IMR-90 (cell line): ENCODE measurements around the gene BTF3. TPM values are rescaled to one million over a fixed set of nuclear protein-coding genes. Genes with fewer than 3 reads are reported as not detected.

Experiments
- ATAC-seq: fragments of 200-7000 bp; cut with Tn5 transposase; 2 replicates; pipeline ENCODE4 v1.9.1; 2020; ENCODE audit warnings: low read depth, mild to moderate bottlenecking, moderate library complexity
- BruUV-seq: library from RNA; stranded (reverse); fragments of 400-500 nt; replicated peaks from 2 replicates; lab custom pipeline; 2021; lab: Mats Ljungman, UMichigan
- CTCF ChIA-PET: fragments of 300-600 bp; formaldehyde crosslinking; extraction: SDS; loops from one replicate; lab custom pipeline; 2021; ENCODE audit warnings: antibody characterized with exemption; lab: Yijun Ruan, JAX
- POLR2A ChIA-PET: fragments of 300-600 bp; sonication (Branson Sonifier 250); formaldehyde crosslinking; loops from one replicate; lab custom pipeline; 2022; ENCODE audit warnings: antibody characterized with exemption; ENCODE audit not compliant: unreplicated experiment; lab: Charles Lee
- DNase-seq: peaks from one replicate; pipeline ENCODE4 v3.0.0; 2013
- H2AFZ ChIP-seq: replicated peaks from 2 replicates; pipeline ENCODE3; 2013; ENCODE audit warnings: low read length, mild to moderate bottlenecking; ENCODE audit not compliant: poor library complexity
- H2AK5ac ChIP-seq: 2 replicates; pipeline ENCODE4 v1.6.1; 2013; ENCODE audit warnings: low read depth, low read length, inconsistent platforms
- H2AK9ac ChIP-seq: replicated peaks from 2 replicates; pipeline ENCODE3; 2013; ENCODE audit warnings: mild to moderate bottlenecking, low read depth, low read length, moderate library complexity; ENCODE audit not compliant: poor library complexity
- H2BK120ac ChIP-seq: 2 replicates; pipeline ENCODE4 v1.6.1; 2013; ENCODE audit warnings: low read depth, low read length, inconsistent platforms
- H2BK15ac ChIP-seq: 3 replicates; pipeline ENCODE4 v1.6.1; 2013; ENCODE audit warnings: low read depth, low read length, inconsistent platforms
- H2BK20ac ChIP-seq: 2 replicates; pipeline ENCODE4 v1.6.1; 2013; ENCODE audit warnings: low read depth, mild to moderate bottlenecking, inconsistent platforms, low read length, moderate library complexity
- H2BK5ac ChIP-seq: 2 replicates; pipeline ENCODE4 v1.6.1; 2013; ENCODE audit warnings: mild to moderate bottlenecking, low read depth, low read length, inconsistent platforms; ENCODE audit not compliant: poor library complexity, severe bottlenecking
- H3K14ac ChIP-seq: replicated peaks from 2 replicates; pipeline ENCODE4 v1.6.1; 2013; ENCODE audit warnings: low read depth, low read length, inconsistent platforms
- H3K18ac ChIP-seq: 2 replicates; pipeline ENCODE4 v1.6.1; 2013; ENCODE audit warnings: low read depth, low read length, control low read depth
- H3K23ac ChIP-seq: 2 replicates; pipeline ENCODE4 v1.6.1; 2013; ENCODE audit warnings: low read depth, low read length, inconsistent platforms
- H3K27ac ChIP-seq: 2 replicates; pipeline ENCODE4 v1.5.1; 2013; ENCODE audit warnings: mild to moderate bottlenecking, control low read depth, low read length; ENCODE audit not compliant: insufficient read depth
- H3K27me3 ChIP-seq: 2 replicates; pipeline ENCODE4 v1.6.1; 2013; ENCODE audit warnings: low read length; ENCODE audit not compliant: control insufficient read depth, insufficient read depth
- H3K36me3 ChIP-seq: 2 replicates; pipeline ENCODE4 v1.6.1; 2013; ENCODE audit warnings: low read length, mixed read lengths; ENCODE audit not compliant: control insufficient read depth, insufficient read depth
- H3K4ac ChIP-seq: 2 replicates; pipeline ENCODE4 v1.6.1; 2013; ENCODE audit warnings: low read depth, low read length, inconsistent platforms
- H3K4me1 ChIP-seq: 2 replicates; pipeline ENCODE4 v1.6.1; 2013; ENCODE audit warnings: low read length, mixed read lengths; ENCODE audit not compliant: control insufficient read depth, insufficient read depth
- H3K4me2 ChIP-seq: 2 replicates; pipeline ENCODE4 v1.6.1; 2013; ENCODE audit warnings: low read depth, mild to moderate bottlenecking, control low read depth, low read length, moderate library complexity
- H3K4me3 ChIP-seq: 2 replicates; pipeline ENCODE4 v1.5.1; 2013; ENCODE audit warnings: low read depth, mild to moderate bottlenecking, control low read depth, low read length, moderate library complexity; ENCODE audit not compliant: insufficient read depth
- H3K56ac ChIP-seq: 2 replicates; pipeline ENCODE4 v1.6.1; 2013; ENCODE audit warnings: low read length, inconsistent platforms; ENCODE audit not compliant: insufficient read depth; ENCODE audit errors: extremely low read depth
- H3K79me1 ChIP-seq, 2 experiments: 2 replicates each; pipeline ENCODE4 v1.6.1; 2013; ENCODE audit warnings: low read length in 2 of 2, inconsistent platforms in 1 of 2, low read depth in 1 of 2
- H3K9ac ChIP-seq: 2 replicates; pipeline ENCODE4 v1.6.1; 2013; ENCODE audit warnings: low read depth, low read length, control low read depth
- H3K9me1 ChIP-seq: 2 replicates; pipeline ENCODE4 v1.6.1; 2013; ENCODE audit warnings: low read length, inconsistent platforms; ENCODE audit not compliant: insufficient read depth
- H3K9me3 ChIP-seq: 2 replicates; pipeline ENCODE4 v1.6.1; 2013; ENCODE audit warnings: low read length; ENCODE audit not compliant: control insufficient read depth, insufficient read depth
- H4K20me1 ChIP-seq: 2 replicates; pipeline ENCODE4 v1.6.1; 2013; ENCODE audit warnings: low read length, inconsistent platforms; ENCODE audit not compliant: insufficient read depth
- H4K5ac ChIP-seq: 2 replicates; pipeline ENCODE4 v1.6.1; 2013; ENCODE audit warnings: mild to moderate bottlenecking, low read depth, low read length, control low read depth
- H4K8ac ChIP-seq, 2 experiments: 2 replicates each; pipeline ENCODE4 v1.6.1; 2013; ENCODE audit warnings: low read depth in 2 of 2, low read length in 2 of 2, control low read depth in 1 of 2, inconsistent platforms in 1 of 2
- H4K91ac ChIP-seq: 2 replicates; pipeline ENCODE4 v1.6.1; 2013; ENCODE audit warnings: low read depth, low read length, inconsistent platforms; ENCODE audit not compliant: insufficient read depth
- BHLHE40 ChIP-seq: fragments of 150-350 bp; IDR thresholded peaks from 2 replicates; pipeline ENCODE4 v1.6.1; 2016; ENCODE audit warnings: mild to moderate bottlenecking, low read depth, low read length
- CHD1 ChIP-seq: IDR thresholded peaks from 2 replicates; pipeline ENCODE4 v1.6.1; 2012; ENCODE audit warnings: low read depth, low read length, improper control_type of control experiment
- MAFK ChIP-seq: IDR thresholded peaks from 2 replicates; pipeline ENCODE4 v1.6.1; 2012; ENCODE audit warnings: low read depth, low read length, improper control_type of control experiment
- MAZ ChIP-seq: IDR thresholded peaks from 2 replicates; pipeline ENCODE4 v1.6.1; 2012; ENCODE audit warnings: low read depth, mild to moderate bottlenecking, low read length, improper control_type of control experiment, moderate library complexity, borderline replicate concordance
- NFE2L2 ChIP-seq: fragments of 150-350 bp; IDR thresholded peaks from 2 replicates; pipeline ENCODE4 v1.6.1; 2016; ENCODE audit warnings: low read depth, mild to moderate bottlenecking, low read length
- RCOR1 ChIP-seq: IDR thresholded peaks from 2 replicates; pipeline ENCODE4 v1.6.1; 2012; ENCODE audit warnings: mild to moderate bottlenecking, low read length, improper control_type of control experiment; ENCODE audit not compliant: insufficient replicate concordance
- RFX5 ChIP-seq: IDR thresholded peaks from 2 replicates; pipeline ENCODE4 v1.8.0; 2012; ENCODE audit warnings: low read depth, mild to moderate bottlenecking, low read length, moderate library complexity
- WGBS, 2 experiments: methylation state at CpG; one replicate each; pipeline versions ENCODE4 v1.1.5 to v1.1.7; 2013; ENCODE audit warnings: missing lambda C conversion rate in 2 of 2; ENCODE audit not compliant: insufficient read length in 1 of 2; ENCODE audit errors: extremely low coverage in 2 of 2; 5-methylcytosine and 5-hydroxymethylcytosine counted together
- dilution Hi-C: fragments of 300-500 bp; cut with HindIII; formaldehyde crosslinking; loops from one replicate; pipeline ENCODE4 v1.14.3; 2018; ENCODE audit warnings: low sequenced_read_pairs; ENCODE audit not compliant: unreplicated experiment
- in situ Hi-C: fragments of 300-500 bp; cut with MboI; formaldehyde crosslinking; loops from 3 replicates; pipeline ENCODE4 v1.14.3; 2019; ENCODE audit warnings: low sequenced_read_pairs, inconsistent platforms, mixed read lengths
- intact Hi-C: fragments of 100-400 bp; cut with micrococcal nuclease; formaldehyde crosslinking; loops from 2 replicates; pipeline ENCODE4 v1.10.0; 2022
- polyA plus RNA-seq, 3 experiments: library from polyadenylated mRNA; depleted of rRNA; stranded (reverse); fragments of >200 nt; gene quantifications; 2 replicates each; pipeline ENCODE4 v1.2.3, GENCODE V29; 2012; ENCODE audit warnings: low replicate concordance in 1 of 3
- total RNA-seq: library from RNA; depleted of rRNA; stranded (reverse); fragments of >200 nt; gene quantifications from 2 replicates; pipeline ENCODE4 v1.2.3, GENCODE V29; 2012
- TF ChIP-seq, protein P1 (sequence below): fragments of 150-350 bp; IDR thresholded peaks from 2 replicates; pipeline ENCODE4 v1.6.1; 2016; ENCODE audit warnings: low read depth, mild to moderate bottlenecking, low read length, moderate library complexity, borderline replicate concordance

Gene BTF3
- total and polyA plus RNA-seq, 2 of the 4 experiments (the other 2 are of a cell fraction) = 225 to 443 TPM

DNA sequence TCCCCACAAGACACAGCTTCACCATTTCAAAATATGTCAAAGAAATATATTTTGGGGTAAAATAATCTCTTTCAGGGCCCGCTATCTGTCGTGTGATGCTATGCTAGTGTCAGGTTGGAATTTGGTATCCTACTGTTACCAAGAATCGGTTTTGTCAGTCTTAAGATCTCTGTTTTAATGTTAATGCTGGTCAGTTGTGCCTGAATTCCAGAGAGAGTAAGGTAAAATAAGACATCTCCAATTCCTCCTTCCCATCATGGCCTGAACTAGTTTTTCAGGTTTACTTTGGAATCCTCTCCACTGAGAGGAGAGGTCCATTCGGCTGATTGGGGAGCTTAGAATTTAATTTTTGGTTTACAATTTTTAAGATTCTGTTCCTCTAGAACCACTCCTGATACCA, 10.4 kb upstream of the BTF3 start:
- in situ Hi-C loops = no loop called here

More for the DNA sequence above, 10.4 kb upstream of the BTF3 start:
- POLR2A ChIA-PET = no interaction called here
- no peak overlapping the region for H4K5ac ChIP-seq
- no peak overlapping the region for H4K8ac ChIP-seq
- no peak overlapping the region for H3K18ac ChIP-seq
- no peak overlapping the region for H2BK15ac ChIP-seq
- WGBS, 2 experiments = no CpG with 5 or more reads among the region's 4 CpGs
- H3K27me3 ChIP-seq = peaks cover 4% of the 10 kb centered on the region; the same call in 1 of the 2 replicates
- H3K36me3 ChIP-seq = no peaks in the 10 kb centered on the region
- intact Hi-C loops = no loop called here
- H3K23ac ChIP-seq = no peak overlapping the region
- no peak overlapping the region for H2BK120ac ChIP-seq
- dilution Hi-C loops = no loop called here
- no peaks in the 10 kb centered on the region for H3K79me1 ChIP-seq
- no peak overlapping the region for H2AK9ac ChIP-seq
- H3K27ac ChIP-seq = no peak overlapping the region
- no peaks in the 10 kb centered on the region for H3K9me3 ChIP-seq
- H2BK5ac ChIP-seq = no peak overlapping the region
- DNase-seq (no peak), ATAC-seq (no peak)
- no peak overlapping the region for H3K4me2 ChIP-seq
- H2BK20ac ChIP-seq = no peak overlapping the region
- no peak overlapping the region for H4K91ac ChIP-seq
- CTCF ChIA-PET = interaction anchor here (1.5 kb wide), 1 partner anchor 9 kb away, joined by 5 read pairs; no protein-coding TSS in a partner anchor
- H3K4ac ChIP-seq = no peak overlapping the region
- no peak overlapping the region for H2AK5ac ChIP-seq
- no peaks in the 10 kb centered on the region for H4K20me1 ChIP-seq
- 0 out of 2 replicates have a peak, but pooled peaks cover 3% of the 10 kb centered on the region for H3K9me1 ChIP-seq
- H3K4me1 ChIP-seq = no peaks in the 10 kb centered on the region; the same call in 1 of the 2 replicates
- H3K56ac ChIP-seq = no peak overlapping the region
- H3K9ac ChIP-seq = no peak overlapping the region
- TF ChIP-seq MAZ = no peak
- TF ChIP-seq BHLHE40 = no peak
- no peak for TF ChIP-seq MAFK
- no peak for TF ChIP-seq RFX5
- TF ChIP-seq CHD1 = no peak
- TF ChIP-seq RCOR1 = no peak
- no peak for TF ChIP-seq NFE2L2
- TF ChIP-seq, protein P1, sequence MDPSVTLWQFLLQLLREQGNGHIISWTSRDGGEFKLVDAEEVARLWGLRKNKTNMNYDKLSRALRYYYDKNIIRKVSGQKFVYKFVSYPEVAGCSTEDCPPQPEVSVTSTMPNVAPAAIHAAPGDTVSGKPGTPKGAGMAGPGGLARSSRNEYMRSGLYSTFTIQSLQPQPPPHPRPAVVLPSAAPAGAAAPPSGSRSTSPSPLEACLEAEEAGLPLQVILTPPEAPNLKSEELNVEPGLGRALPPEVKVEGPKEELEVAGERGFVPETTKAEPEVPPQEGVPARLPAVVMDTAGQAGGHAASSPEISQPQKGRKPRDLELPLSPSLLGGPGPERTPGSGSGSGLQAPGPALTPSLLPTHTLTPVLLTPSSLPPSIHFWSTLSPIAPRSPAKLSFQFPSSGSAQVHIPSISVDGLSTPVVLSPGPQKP = no peak
- no peak overlapping the region for H3K14ac ChIP-seq
- BruUV-seq = no TSS peak
- no peak overlapping the region for H2AFZ ChIP-seq
- H3K4me3 ChIP-seq = no peak overlapping the region
